ENCODE data around the gene RNF225. TPM values are rescaled to one million over a fixed set of nuclear protein-coding genes. Genes with fewer than 3 reads are reported as not detected.

Gene RNF225
- total RNA-seq, 2 donors from 2014 or later = not detected

DNA sequence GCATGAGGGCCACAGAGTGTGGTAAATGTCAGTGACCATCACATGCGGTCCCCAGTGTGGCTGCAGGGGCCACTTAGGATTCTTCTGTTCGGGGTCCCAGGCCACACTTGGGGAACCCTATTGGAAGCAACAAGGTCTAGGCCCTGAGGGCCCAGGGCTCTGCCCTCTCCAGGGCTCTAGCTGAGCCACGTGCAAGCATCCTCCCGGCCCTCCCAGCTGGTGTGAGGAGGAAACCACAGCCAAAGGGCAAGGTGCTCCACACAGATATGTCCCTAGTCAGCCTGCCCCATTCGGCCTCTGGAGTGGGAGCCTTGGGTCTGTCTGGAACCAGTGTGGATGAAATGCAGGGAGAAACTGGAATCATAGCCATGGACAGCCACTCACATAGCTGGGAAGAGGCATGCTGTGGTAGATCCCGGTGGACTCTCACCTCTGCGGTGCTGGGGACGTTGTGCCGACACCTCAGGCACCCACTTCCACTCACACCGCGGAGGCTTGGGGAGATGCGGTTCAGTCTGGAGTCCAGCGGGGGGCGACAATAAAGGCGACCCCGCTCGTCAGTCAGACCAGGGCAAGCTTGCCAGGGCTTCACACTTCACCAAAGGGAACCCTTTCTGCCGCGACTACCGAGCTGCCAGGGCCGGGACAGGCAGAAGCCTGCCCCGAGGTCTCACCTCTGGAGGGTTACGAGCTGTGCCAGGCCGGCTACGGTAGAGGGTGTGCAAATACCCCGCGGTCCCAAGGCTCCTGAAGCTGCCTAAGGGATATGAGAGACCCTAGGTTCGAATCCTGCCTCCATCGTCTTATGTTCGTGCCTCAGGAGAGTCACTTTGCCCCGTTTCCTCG is 28.6 kb upstream of the RNF225 start:
- DNase-seq (ENCODE audit: low spot score) (no peak), ATAC-seq (ENCODE audit: insufficient number of reproducible peaks, low FRiP score, low read depth) (no peak)
- Histone ChIP-seq H3K27me3 (replicated peaks; ENCODE audit: insufficient read depth) (no peaks in the 10 kb centered on the region), H3K4me3 (no peak overlapping the region), H3K9me3 (no peaks in the 10 kb centered on the region), H3K4me1 (ENCODE audit: control insufficient read depth in 1 of 2, low read depth in 2 of 2) (peaks cover under 1 to 2% of the 10 kb centered on the region in 2 donors), H3K36me3 (no peaks in the 10 kb centered on the region), H3K27ac (no peak overlapping the region)
- TF ChIP-seq, protein P1, sequence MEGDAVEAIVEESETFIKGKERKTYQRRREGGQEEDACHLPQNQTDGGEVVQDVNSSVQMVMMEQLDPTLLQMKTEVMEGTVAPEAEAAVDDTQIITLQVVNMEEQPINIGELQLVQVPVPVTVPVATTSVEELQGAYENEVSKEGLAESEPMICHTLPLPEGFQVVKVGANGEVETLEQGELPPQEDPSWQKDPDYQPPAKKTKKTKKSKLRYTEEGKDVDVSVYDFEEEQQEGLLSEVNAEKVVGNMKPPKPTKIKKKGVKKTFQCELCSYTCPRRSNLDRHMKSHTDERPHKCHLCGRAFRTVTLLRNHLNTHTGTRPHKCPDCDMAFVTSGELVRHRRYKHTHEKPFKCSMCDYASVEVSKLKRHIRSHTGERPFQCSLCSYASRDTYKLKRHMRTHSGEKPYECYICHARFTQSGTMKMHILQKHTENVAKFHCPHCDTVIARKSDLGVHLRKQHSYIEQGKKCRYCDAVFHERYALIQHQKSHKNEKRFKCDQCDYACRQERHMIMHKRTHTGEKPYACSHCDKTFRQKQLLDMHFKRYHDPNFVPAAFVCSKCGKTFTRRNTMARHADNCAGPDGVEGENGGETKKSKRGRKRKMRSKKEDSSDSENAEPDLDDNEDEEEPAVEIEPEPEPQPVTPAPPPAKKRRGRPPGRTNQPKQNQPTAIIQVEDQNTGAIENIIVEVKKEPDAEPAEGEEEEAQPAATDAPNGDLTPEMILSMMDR (IDR thresholded peaks at IDR 0.05) = no peak

DNA sequence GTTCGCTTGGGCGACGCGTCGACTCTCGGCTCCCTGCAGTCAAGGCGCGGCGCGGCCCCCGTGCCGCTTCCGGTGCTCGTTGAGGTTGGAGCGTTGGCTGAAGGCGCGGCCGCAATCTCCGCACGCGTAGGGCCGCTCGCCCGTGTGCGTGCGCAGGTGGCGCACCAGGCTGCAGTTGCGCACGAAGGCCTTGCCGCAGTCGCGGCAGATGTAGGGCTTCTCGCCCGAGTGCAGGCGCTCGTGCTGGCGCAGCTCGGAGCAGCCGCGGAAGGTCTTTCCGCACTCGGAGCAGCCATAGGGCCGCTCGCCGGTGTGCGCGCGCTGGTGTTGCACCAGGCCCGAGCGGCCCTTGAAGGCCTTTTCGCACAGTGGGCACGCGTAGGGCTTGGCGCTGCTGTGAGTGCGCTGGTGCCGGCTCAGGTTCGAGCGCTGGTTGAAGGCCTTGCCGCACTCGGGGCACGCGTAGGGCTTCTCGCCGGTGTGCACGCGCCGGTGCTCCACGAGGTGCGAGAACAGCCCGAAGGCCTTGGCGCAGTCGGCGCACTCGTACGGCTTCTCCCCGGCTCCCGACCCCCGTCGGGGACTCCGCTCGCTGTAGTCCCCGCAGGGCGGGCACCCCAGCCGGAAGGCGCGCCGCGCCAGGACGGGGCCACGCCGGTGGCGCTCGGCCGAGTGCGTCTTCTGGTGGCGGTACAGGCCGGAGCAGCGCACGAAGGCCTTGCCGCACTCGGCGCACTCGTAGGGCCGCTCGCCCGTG is 27.6 kb upstream of the RNF225 start:
- H3K27ac ChIP-seq = no peak overlapping the region
- H3K27me3 ChIP-seq (replicated peaks; ENCODE audit: insufficient read depth) = no peaks in the 10 kb centered on the region
- H3K4me1 ChIP-seq (ENCODE audit: control insufficient read depth in 1 of 2, low read depth in 2 of 2) = no peaks in the 10 kb centered on the region
- TF ChIP-seq, protein P1 (IDR thresholded peaks at IDR 0.05) = no peak
- DNase-seq (ENCODE audit: low spot score) = no peak
- H3K4me3 ChIP-seq = no peak overlapping the region
- no peaks in the 10 kb centered on the region for H3K9me3 ChIP-seq
- H3K36me3 ChIP-seq = no peaks in the 10 kb centered on the region
- no peak for ATAC-seq (ENCODE audit: insufficient number of reproducible peaks, low FRiP score, low read depth)

GRCh38 chr19:58368561-58369360 is 26.7 kb upstream of the RNF225 start:
- TF ChIP-seq, protein P1 (IDR thresholded peaks at IDR 0.05) = no peak
- Histone ChIP-seq H3K27ac (no peak overlapping the region), H3K9me3 (no peaks in the 10 kb centered on the region), H3K36me3 (no peaks in the 10 kb centered on the region), H3K4me3 (no peak overlapping the region), H3K27me3 (replicated peaks; ENCODE audit: insufficient read depth) (no peaks in the 10 kb centered on the region), H3K4me1 (ENCODE audit: control insufficient read depth in 1 of 2, low read depth in 2 of 2) (no peaks in the 10 kb centered on the region)
- ATAC-seq (ENCODE audit: insufficient number of reproducible peaks, low FRiP score, low read depth) (no peak), DNase-seq (ENCODE audit: low spot score) (no peak)

GRCh38 chr19:58372311-58373133 is 22.9 kb upstream of the RNF225 start:
- DNase-seq (ENCODE audit: low spot score) (no peak), ATAC-seq (ENCODE audit: insufficient number of reproducible peaks, low FRiP score, low read depth) (no peak)
- Histone ChIP-seq H3K4me1 (ENCODE audit: control insufficient read depth in 1 of 2, low read depth in 2 of 2) (no peaks in the 10 kb centered on the region), H3K36me3 (no peaks in the 10 kb centered on the region), H3K27ac (no peak overlapping the region), H3K27me3 (replicated peaks; ENCODE audit: insufficient read depth) (no peaks in the 10 kb centered on the region), H3K4me3 (no peak overlapping the region), H3K9me3 (no peaks in the 10 kb centered on the region)
- TF ChIP-seq, protein P1 (IDR thresholded peaks at IDR 0.05) = no peak

Measured in thoracic aorta (tissue), 2 donors.